HepG2 (cell line): ENCODE results near the gene KRT4.

Experiments used
- CTCF ChIP-seq: sonication (generic); formaldehyde crosslinking; IDR thresholded peaks from 2 replicates; pipeline ENCODE4 v1.5.0; 2020; ENCODE audit warnings: mild to moderate bottlenecking, missing genetic modification reagents, moderate library complexity
- FOXM1 ChIP-seq: sonication (generic); formaldehyde crosslinking; IDR thresholded peaks from 2 replicates; pipeline ENCODE4 v1.5.0; 2020; ENCODE audit warnings: missing genetic modification reagents
- GLMP ChIP-seq: sonication (generic); formaldehyde crosslinking; IDR thresholded peaks from 2 replicates; pipeline ENCODE4 v1.9.0; 2021; ENCODE audit warnings: missing genetic modification reagents, mild to moderate bottlenecking, borderline replicate concordance
- HNRNPLL ChIP-seq: fragments of 200-400 bp; formaldehyde crosslinking; IDR thresholded peaks from 2 replicates; pipeline ENCODE4 v1.6.1; 2017; ENCODE audit warnings: mild to moderate bottlenecking, low read depth, low read length; ENCODE audit not compliant: poor library complexity, severe bottlenecking
- MIXL1 ChIP-seq: IDR thresholded peaks from 2 replicates; pipeline ENCODE4 v1.6.1; 2016
- TAF15 ChIP-seq: fragments of 200-400 bp; formaldehyde crosslinking; IDR thresholded peaks from one replicate; pipeline ENCODE4 v1.6.1; 2018; ENCODE audit warnings: mild to moderate bottlenecking, low read depth, low read length; ENCODE audit not compliant: poor library complexity, severe bottlenecking
- U2AF2 ChIP-seq: fragments of 200-400 bp; formaldehyde crosslinking; IDR thresholded peaks from 2 replicates; pipeline ENCODE4 v1.6.1; 2017; ENCODE audit warnings: low read depth, mild to moderate bottlenecking, low read length
- ZNF234 ChIP-seq: sonication (generic); formaldehyde crosslinking; conservative IDR thresholded peaks from 2 replicates; pipeline ENCODE4 v1.5.1; 2020; ENCODE audit warnings: mild to moderate bottlenecking, missing genetic modification reagents

- TF ChIP-seq TAF15, result no peak
- no peak for TF ChIP-seq MIXL1 (CRISPR knock-in tag)
- no peak for TF ChIP-seq GLMP (CRISPR knock-in tag)
- no peak for TF ChIP-seq HNRNPLL
- TF ChIP-seq FOXM1 (CRISPR knock-in tag), result no peak
- no peak; the same call in 1 of the 2 replicates for TF ChIP-seq CTCF (CRISPR knock-in tag)
- TF ChIP-seq U2AF2, result no peak
- TF ChIP-seq ZNF234 (CRISPR knock-in tag), result no peak
Observed at GRCh38 chr12:52790427-52791270, 23.3 kb downstream of the KRT4 start.
